NCI-H1092 (cell line): Measurements from ENCODE around the gene RASA2.

Experiments
- DNase-seq: peaks from one replicate; lab custom pipeline; 2025; lab: John Stamatoyannopoulos, UW

RASA2 gene

GRCh38 chr3:141486746-141487520 is at the start of gene RASA2:
Gene RASA2 (plus strand): TSS chr3:141487027. CDS start chr3:141487084, 57 bp downstream.
- DNase-seq: peak; percentile 70

GRCh38 chr3:141439589-141439988 is 47.2 kb upstream of the RASA2 start:
- no peak for DNase-seq

GRCh38 chr3:141440942-141441341 is 45.9 kb upstream of the RASA2 start:
- DNase-seq: no peak

- no peak for DNase-seq
Observed at GRCh38 chr3:141441381-141442364, 45.2 kb upstream of the RASA2 start.

- no peak for DNase-seq
Observed at GRCh38 chr3:141442446-141442845, 44.4 kb upstream of the RASA2 start.

GRCh38 chr3:141442914-141443313 is 43.9 kb upstream of the RASA2 start:
- DNase-seq: no peak

GRCh38 chr3:141444586-141445285 is 42.1 kb upstream of the RASA2 start:
- DNase-seq: no peak

GRCh38 chr3:141445990-141446389 is 40.8 kb upstream of the RASA2 start:
- no peak for DNase-seq

GRCh38 chr3:141446737-141447136 is 40.1 kb upstream of the RASA2 start:
- no peak for DNase-seq

- DNase-seq: no peak
Observed at GRCh38 chr3:141447383-141447782, 39.4 kb upstream of the RASA2 start.

GRCh38 chr3:141448606-141449220 is 38.1 kb upstream of the RASA2 start:
- no peak for DNase-seq

- DNase-seq: no peak
Observed at GRCh38 chr3:141449424-141449823, 37.4 kb upstream of the RASA2 start.

GRCh38 chr3:141450727-141451375 is 36.0 kb upstream of the RASA2 start:
- no peak for DNase-seq

GRCh38 chr3:141452045-141452444 is 34.8 kb upstream of the RASA2 start:
- DNase-seq: no peak

GRCh38 chr3:141452773-141453172 is 34.1 kb upstream of the RASA2 start:
- no peak for DNase-seq

- no peak for DNase-seq
Observed at GRCh38 chr3:141454054-141454453, 32.8 kb upstream of the RASA2 start.

- DNase-seq: peak; percentile 58
Observed at GRCh38 chr3:141454906-141455602, 31.8 kb upstream of the RASA2 start.

GRCh38 chr3:141455603-141456300 is 31.1 kb upstream of the RASA2 start:
- no peak for DNase-seq

- DNase-seq: no peak
Observed at GRCh38 chr3:141456301-141456625, 30.6 kb upstream of the RASA2 start.

- DNase-seq: no peak
Observed at GRCh38 chr3:141457624-141458236, 29.1 kb upstream of the RASA2 start.
